ENCODE measurements around the gene LINC01488. TPM values are rescaled to one million over a fixed set of nuclear protein-coding genes. Genes with fewer than 3 reads are reported as not detected.

LINC01488 gene
- total RNA-seq, 2 experiments from 2014 or later, result not detected

DNA sequence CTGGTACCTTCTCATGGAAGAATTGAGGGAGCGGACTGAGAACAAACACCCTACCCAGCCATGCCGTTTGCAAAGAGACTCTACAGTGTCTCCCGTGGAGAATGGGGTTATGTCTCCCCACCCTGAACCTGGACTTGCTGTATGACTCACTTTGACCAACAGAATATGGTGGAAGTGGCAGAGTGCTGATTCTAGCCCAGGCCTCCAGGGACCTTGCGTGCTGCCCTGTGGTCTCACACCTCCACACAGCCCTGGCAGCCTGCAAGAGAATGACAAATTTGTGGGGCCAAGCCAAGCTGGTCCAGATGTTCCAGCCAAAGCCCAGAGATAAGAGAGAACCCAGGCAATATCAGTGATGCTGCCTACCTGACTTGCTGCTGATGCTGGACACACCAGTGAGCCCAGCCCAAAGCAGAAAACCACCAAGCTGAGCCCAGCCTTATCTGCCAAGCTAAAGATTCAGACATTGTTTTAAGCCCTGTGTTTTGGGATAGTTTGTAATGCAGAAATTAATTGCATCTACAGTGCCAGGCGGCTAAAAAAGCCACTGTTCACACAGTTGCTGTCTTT, 8.1 kb upstream of the LINC01488 start:
- POLR2A ChIA-PET, result no interaction called here
- no peak overlapping the region for H3K27ac Mint-ChIP-seq
- DNase-seq (no peak), ATAC-seq (ENCODE audit: low read depth) (no peak)
- no peaks in the 10 kb centered on the region for H3K36me3 Mint-ChIP-seq
- H3K27me3 Mint-ChIP-seq, result peaks cover 5% of the 10 kb centered on the region
- no peak overlapping the region for H3K4me3 Mint-ChIP-seq
- H3K9me3 Mint-ChIP-seq, result no peaks in the 10 kb centered on the region
- no peaks in the 10 kb centered on the region for H3K4me1 Mint-ChIP-seq

- ATAC-seq (ENCODE audit: low read depth) (no peak), DNase-seq (no peak)
- POLR2A ChIA-PET, result no interaction called here
- Mint-ChIP-seq H3K9me3 (no peaks in the 10 kb centered on the region), H3K4me1 (no peaks in the 10 kb centered on the region), H3K27me3 (peaks cover 6% of the 10 kb centered on the region), H3K27ac (no peak overlapping the region), H3K36me3 (no peaks in the 10 kb centered on the region), H3K4me3 (no peak overlapping the region)
These were observed 6.7 kb upstream of the LINC01488 start for GRCh38 chr11:69474736-69475135.

GRCh38 chr11:69475141-69475865, 6.2 kb upstream of the LINC01488 start:
- no peak overlapping the region for H3K27ac Mint-ChIP-seq
- H3K36me3 Mint-ChIP-seq, result no peaks in the 10 kb centered on the region
- POLR2A ChIA-PET, result no interaction called here
- DNase-seq (no peak), ATAC-seq (ENCODE audit: low read depth) (no peak)
- no peaks in the 10 kb centered on the region for H3K4me1 Mint-ChIP-seq
- no peak overlapping the region for H3K4me3 Mint-ChIP-seq
- H3K9me3 Mint-ChIP-seq, result no peaks in the 10 kb centered on the region
- H3K27me3 Mint-ChIP-seq, result peaks cover 6% of the 10 kb centered on the region

GRCh38 chr11:69475866-69476471, 5.5 kb upstream of the LINC01488 start:
- Mint-ChIP-seq H3K27ac (no peak overlapping the region), H3K4me1 (no peaks in the 10 kb centered on the region), H3K36me3 (no peaks in the 10 kb centered on the region), H3K4me3 (no peak overlapping the region), H3K9me3 (no peaks in the 10 kb centered on the region), H3K27me3 (peaks cover 6% of the 10 kb centered on the region)
- ATAC-seq (ENCODE audit: low read depth) (no peak), DNase-seq (no peak)
- POLR2A ChIA-PET, result no interaction called here

GRCh38 chr11:69476509-69476961, 4.9 kb upstream of the LINC01488 start:
- Mint-ChIP-seq H3K4me1 (no peaks in the 10 kb centered on the region), H3K27me3 (peaks cover 6% of the 10 kb centered on the region), H3K9me3 (no peaks in the 10 kb centered on the region), H3K27ac (no peak overlapping the region), H3K4me3 (no peak overlapping the region), H3K36me3 (no peaks in the 10 kb centered on the region)
- no peak for ATAC-seq (ENCODE audit: low read depth)
- DNase-seq, result no peak
- POLR2A ChIA-PET, result no interaction called here

DNA sequence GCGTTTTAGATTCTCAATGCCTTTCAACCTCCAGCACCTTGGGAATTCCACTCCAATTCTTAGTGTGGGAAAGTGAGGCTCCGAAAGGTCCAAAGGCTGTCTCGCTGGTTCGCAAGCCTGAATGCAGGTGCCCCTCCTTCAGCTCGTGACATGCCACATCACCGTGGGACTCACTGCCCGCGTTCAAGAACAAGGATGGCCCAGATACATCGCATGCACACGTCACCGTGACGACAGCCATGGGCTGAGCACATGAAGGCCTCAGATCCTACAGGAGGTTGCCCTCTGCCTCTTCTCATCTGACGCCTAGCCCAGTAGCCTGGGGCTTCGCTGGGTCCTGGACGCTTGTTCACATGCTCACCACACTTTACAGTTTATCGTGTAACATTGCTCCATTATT, 4.4 kb upstream of the LINC01488 start:
- Mint-ChIP-seq H3K4me1 (no peaks in the 10 kb centered on the region), H3K27ac (no peak overlapping the region), H3K36me3 (no peaks in the 10 kb centered on the region), H3K4me3 (no peak overlapping the region), H3K27me3 (peaks cover 3% of the 10 kb centered on the region), H3K9me3 (no peaks in the 10 kb centered on the region)
- DNase-seq, result no peak
- POLR2A ChIA-PET, result no interaction called here
- ATAC-seq (ENCODE audit: low read depth), result no peak

DNA sequence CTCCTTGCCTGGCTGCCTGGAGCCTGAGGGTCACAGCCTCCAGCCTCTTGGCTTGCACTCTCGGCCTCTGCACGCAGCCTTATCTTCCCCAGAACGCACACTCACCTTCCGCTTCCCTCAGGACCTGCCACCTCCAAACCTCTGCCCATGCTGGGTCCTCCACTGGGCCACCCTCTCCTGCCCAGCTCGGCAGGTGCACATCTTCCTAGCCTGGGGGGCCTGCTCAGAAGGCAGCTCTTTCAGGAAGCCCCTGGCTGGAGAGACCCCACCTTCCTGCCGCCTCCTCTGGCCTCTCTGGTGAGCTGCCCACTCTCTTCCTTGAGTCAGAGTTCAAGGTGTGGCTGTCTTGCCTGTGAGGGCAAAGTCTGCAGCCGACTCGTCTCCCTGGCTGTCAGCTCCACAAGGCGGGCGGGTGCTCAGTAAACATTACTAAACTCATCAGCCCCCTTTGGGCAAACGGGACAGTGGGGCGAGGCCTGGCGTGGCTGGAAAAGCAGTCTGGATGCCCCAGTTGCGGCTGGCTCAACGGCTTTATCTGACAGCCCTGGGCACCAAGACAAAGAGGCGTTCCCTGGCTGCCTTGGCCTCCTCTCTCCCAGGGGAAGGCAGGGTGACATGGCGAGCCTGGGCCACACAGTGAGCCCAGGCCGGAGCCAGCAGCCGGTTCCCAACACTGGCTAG, 1.7 kb upstream of the LINC01488 start:
- Mint-ChIP-seq H3K9me3 (no peaks in the 10 kb centered on the region), H3K27me3 (peaks cover 2% of the 10 kb centered on the region), H3K36me3 (no peaks in the 10 kb centered on the region), H3K4me3 (no peak overlapping the region), H3K4me1 (no peaks in the 10 kb centered on the region), H3K27ac (no peak overlapping the region)
- DNase-seq (no peak), ATAC-seq (ENCODE audit: low read depth) (no peak)
- POLR2A ChIA-PET, result no interaction called here

- DNase-seq (no peak), ATAC-seq (ENCODE audit: low read depth) (no peak)
- H3K27ac Mint-ChIP-seq, result no peak overlapping the region
- H3K9me3 Mint-ChIP-seq, result no peaks in the 10 kb centered on the region
- peaks cover 2% of the 10 kb centered on the region for H3K27me3 Mint-ChIP-seq
- H3K36me3 Mint-ChIP-seq, result no peaks in the 10 kb centered on the region
- POLR2A ChIA-PET, result no interaction called here
- no peaks in the 10 kb centered on the region for H3K4me1 Mint-ChIP-seq
- H3K4me3 Mint-ChIP-seq, result no peak overlapping the region
These were observed 693 bp upstream of the LINC01488 start for GRCh38 chr11:69480547-69481392.

GRCh38 chr11:69482322-69482721, 859 bp downstream of the LINC01488 start:
- POLR2A ChIA-PET, result no interaction called here
- H3K36me3 Mint-ChIP-seq, result no peaks in the 10 kb centered on the region
- H3K4me3 Mint-ChIP-seq, result no peak overlapping the region
- DNase-seq, result no peak
- H3K27ac Mint-ChIP-seq, result no peak overlapping the region
- H3K4me1 Mint-ChIP-seq, result no peaks in the 10 kb centered on the region
- H3K9me3 Mint-ChIP-seq, result no peaks in the 10 kb centered on the region
- peaks cover 2% of the 10 kb centered on the region for H3K27me3 Mint-ChIP-seq
- no peak for ATAC-seq (ENCODE audit: low read depth)

DNA sequence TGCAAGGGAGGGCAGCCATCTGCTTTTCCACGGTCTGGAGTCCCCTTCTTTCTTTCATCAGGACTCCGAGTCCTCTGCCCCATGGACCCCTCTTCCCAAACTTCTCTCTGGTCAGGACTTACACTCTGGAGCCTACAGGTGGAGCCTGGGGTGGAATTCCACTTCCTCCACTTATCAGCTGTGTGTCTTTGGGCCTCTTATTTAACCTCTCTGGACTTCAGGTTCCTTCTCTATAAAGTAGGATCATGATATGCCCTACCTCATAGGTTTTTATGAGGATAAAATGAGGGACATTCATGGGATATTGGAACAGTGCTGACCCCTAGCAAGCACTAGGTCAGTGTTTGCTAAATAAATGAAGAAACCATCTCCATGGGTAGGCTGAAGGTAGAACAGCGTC, 1.7 kb downstream of the LINC01488 start:
- POLR2A ChIA-PET, result no interaction called here
- no peak overlapping the region for H3K27ac Mint-ChIP-seq

DNA sequence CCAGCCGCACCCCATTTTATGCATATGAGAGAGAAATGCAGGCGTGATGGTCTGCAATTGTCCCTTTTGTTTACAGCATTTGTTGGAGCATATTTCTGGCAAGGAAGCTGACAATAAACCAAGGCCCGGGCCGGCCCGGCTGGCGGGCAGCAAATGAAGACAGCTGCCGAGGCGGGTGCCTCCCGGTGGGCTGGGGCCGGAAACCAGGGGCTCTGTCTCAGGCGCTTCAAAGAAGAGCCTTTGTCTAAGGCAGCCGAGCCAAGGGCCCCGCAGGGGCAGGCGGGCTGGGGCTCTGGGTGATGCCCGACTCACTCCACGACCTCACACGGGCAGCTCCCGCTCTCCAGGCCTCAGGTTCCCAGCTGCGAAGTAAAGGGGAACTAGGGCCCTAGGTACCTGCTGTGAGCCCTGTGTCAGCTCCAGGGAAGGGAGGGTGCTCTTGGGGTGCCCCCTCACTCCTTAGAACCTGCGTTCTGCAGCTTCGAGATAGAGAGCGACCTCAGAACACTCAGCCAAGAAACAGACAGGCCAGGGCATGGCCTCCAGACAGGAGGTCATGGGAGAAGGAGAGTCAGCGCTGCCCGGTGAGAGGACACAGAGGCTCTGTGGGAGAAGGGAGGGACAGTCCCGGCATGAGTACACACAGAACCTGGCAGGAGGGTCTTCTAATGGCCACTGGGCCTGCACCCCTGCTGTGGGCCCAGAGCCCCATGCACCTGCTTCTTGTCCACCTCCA, 2.4 kb downstream of the LINC01488 start:
- Mint-ChIP-seq H3K4me3 (no peak overlapping the region), H3K9me3 (no peaks in the 10 kb centered on the region), H3K4me1 (no peaks in the 10 kb centered on the region), H3K36me3 (no peaks in the 10 kb centered on the region), H3K27me3 (peaks cover 2% of the 10 kb centered on the region), H3K27ac (no peak overlapping the region)
- POLR2A ChIA-PET, result no interaction called here
- ATAC-seq (ENCODE audit: low read depth) (no peak), DNase-seq (no peak)

More for the DNA sequence above, 1.7 kb downstream of the LINC01488 start:
- ATAC-seq (ENCODE audit: low read depth) (no peak), DNase-seq (no peak)
- H3K27me3 Mint-ChIP-seq, result peaks cover 2% of the 10 kb centered on the region
- H3K4me1 Mint-ChIP-seq, result no peaks in the 10 kb centered on the region
- no peak overlapping the region for H3K4me3 Mint-ChIP-seq
- no peaks in the 10 kb centered on the region for H3K36me3 Mint-ChIP-seq
- no peaks in the 10 kb centered on the region for H3K9me3 Mint-ChIP-seq

- H3K27me3 Mint-ChIP-seq, result no peaks in the 10 kb centered on the region
- H3K27ac Mint-ChIP-seq, result no peak overlapping the region
- H3K9me3 Mint-ChIP-seq, result no peaks in the 10 kb centered on the region
- no peak for ATAC-seq (ENCODE audit: low read depth)
- no peak for DNase-seq
- H3K4me3 Mint-ChIP-seq, result no peak overlapping the region
- H3K36me3 Mint-ChIP-seq, result no peaks in the 10 kb centered on the region
- POLR2A ChIA-PET, result no interaction called here
- H3K4me1 Mint-ChIP-seq, result no peaks in the 10 kb centered on the region
These were observed 3.2 kb downstream of the LINC01488 start for GRCh38 chr11:69484427-69485259.

Measured in activated naive CD8-positive, alpha-beta T cell treated with anti-CD3 and anti-CD28 coated beads, Interleukin-2, amount 10 ng/mL, durations not matched to agents 7 days and 5 days (primary cell).